Measurements from ENCODE around the gene SLC27A5. TPM values are rescaled to one million over a fixed set of nuclear protein-coding genes. Genes with fewer than 3 reads are reported as not detected.
"Not testable (repeated sequence)": the region's sequence is repeated elsewhere in the genome, so short reads cannot be mapped to it uniquely, and the experiment has no call there.

Gene SLC27A5
- total RNA-seq, 2 experiments from 2014 or later, result 21.7 to 26.6 TPM

DNA sequence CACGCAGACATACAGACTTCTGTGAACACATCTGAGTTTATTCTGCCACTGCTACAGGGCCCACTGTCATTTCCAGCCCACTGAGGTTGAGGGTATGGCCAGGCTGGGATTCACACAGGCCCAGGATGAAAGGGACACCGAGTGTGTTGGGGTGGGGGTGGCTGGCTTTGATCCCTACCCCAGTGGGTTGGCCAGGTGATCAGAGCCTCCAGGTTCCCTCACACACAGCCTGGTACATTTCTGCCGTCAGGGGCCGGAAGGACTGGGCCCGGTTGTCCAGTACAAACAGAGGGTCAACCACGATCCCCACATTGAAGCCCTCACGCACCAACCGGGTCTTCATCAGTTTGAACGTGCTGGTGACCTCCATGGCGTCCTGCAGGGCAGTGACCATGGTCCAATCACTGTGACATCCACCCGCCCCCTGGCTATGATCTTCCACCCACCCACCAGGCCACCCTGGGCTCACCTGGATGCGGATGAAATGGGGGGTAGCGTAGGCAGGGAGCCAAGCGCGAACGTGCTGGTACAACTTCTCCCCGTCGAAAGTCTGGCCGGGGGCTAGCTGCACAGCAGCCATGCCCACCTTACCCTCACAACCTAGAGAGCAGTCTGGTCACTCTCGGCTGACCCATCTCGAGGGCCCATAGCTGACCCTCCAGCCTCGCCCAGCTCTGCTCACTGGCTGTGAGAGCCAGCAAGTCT lies 13.3 kb downstream of the SLC27A5 start:
- CTCF ChIA-PET, result interaction anchor here (0.8 to 1.7 kb wide), 3 partner anchors 9 to 21 kb away, joined by 3 to 5 read pairs (median 4); partner anchors contain the start of gene ZBTB45
- Mint-ChIP-seq H3K4me3 (peak overlapping the region; percentile 87), H3K36me3 (ENCODE audit: low read depth) (peaks cover 4% of the 10 kb centered on the region), H3K27ac (peak overlapping the region; percentile 86), H3K4me1 (ENCODE audit: low read depth) (peaks cover 23% of the 10 kb centered on the region), H3K27me3 (no peaks in the 10 kb centered on the region), H3K9me3 (peaks cover 6% of the 10 kb centered on the region)
- DNase-seq (no peak), ATAC-seq (no peak)
- POLR2A ChIA-PET, result interaction anchor here (0.7 to 1.2 kb wide), 4 partner anchors 14 to 22 kb away, joined by 3 to 5 read pairs (median 4); partner anchors contain the start of gene ZNF446
- intact Hi-C loops (cut with micrococcal nuclease), result no loop called here
- TF ChIP-seq, protein P1, sequence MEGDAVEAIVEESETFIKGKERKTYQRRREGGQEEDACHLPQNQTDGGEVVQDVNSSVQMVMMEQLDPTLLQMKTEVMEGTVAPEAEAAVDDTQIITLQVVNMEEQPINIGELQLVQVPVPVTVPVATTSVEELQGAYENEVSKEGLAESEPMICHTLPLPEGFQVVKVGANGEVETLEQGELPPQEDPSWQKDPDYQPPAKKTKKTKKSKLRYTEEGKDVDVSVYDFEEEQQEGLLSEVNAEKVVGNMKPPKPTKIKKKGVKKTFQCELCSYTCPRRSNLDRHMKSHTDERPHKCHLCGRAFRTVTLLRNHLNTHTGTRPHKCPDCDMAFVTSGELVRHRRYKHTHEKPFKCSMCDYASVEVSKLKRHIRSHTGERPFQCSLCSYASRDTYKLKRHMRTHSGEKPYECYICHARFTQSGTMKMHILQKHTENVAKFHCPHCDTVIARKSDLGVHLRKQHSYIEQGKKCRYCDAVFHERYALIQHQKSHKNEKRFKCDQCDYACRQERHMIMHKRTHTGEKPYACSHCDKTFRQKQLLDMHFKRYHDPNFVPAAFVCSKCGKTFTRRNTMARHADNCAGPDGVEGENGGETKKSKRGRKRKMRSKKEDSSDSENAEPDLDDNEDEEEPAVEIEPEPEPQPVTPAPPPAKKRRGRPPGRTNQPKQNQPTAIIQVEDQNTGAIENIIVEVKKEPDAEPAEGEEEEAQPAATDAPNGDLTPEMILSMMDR (IDR thresholded peaks at IDR 0.05), result no peak

DNA sequence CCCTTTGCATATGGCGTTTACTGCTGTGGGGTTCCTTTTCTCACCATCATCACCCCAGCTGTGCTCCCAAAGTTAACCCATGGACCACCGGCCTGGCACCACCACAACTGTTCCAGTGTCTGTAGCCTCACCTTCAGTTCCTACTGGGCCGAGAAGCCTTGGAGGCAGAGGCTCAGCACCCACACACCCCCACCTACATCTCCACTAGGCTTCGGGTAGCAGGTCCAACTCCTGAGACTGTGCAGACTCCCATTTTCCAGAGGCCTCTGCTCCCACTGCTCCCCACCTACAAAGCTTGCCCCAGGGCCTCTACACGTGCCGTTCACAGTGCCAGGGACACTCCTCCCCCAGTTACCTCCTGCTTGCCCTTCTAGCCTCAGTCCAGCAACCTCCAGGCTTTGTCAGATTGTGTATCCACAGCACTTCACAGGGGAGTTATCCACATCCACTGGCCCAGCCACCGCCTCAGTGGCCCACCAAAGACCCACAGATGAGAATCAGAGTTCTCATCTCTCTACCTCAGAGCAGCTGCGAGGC lies 14.1 kb downstream of the SLC27A5 start:
- TF ChIP-seq, protein P1 (IDR thresholded peaks at IDR 0.05), result no peak
- ATAC-seq (no peak), DNase-seq (no peak)
- intact Hi-C loops (cut with micrococcal nuclease), result no loop called here
- ChIA-PET POLR2A (interaction anchor here (1.2 kb wide), 2 partner anchors 13 to 21 kb away, joined by 3 to 5 read pairs; partner anchors contain the start of gene ZNF446), CTCF (interaction anchor here (1.3 to 1.5 kb wide), 2 partner anchors 16 to 22 kb away, joined by 4 read pairs; partner anchors contain the start of gene ZBTB45)
- peak overlapping the region; percentile 87 for H3K4me3 Mint-ChIP-seq
- peaks cover 4% of the 10 kb centered on the region for H3K36me3 Mint-ChIP-seq (ENCODE audit: low read depth)
- peaks cover 6% of the 10 kb centered on the region for H3K9me3 Mint-ChIP-seq
- no peaks in the 10 kb centered on the region for H3K27me3 Mint-ChIP-seq
- peaks cover 23% of the 10 kb centered on the region for H3K4me1 Mint-ChIP-seq (ENCODE audit: low read depth)
- H3K27ac Mint-ChIP-seq, result no peak overlapping the region

DNA sequence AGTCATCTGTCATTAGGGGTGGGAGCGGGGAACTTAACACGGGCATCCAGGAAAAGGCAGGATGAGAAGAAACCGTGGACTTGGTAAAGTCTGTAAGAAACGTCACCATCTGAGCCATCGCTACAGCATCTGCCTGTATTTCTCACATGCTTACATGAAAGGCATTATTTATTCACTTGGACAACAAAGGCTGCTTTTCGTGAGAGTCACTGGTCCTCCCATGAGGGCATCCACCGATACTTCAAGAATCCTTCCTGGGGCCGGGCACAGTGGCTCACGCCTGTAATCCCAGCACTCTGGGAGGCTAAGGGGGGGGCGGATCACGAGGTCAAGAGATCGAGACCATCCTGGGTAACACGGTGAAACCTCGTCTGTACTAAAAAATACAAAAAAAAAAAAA lies 19.5 kb downstream of the SLC27A5 start:
- POLR2A ChIA-PET, result interaction anchor here (1.0 kb wide), 1 partner anchor 15 kb away, joined by 4 read pairs; no protein-coding TSS in a partner anchor
- CTCF ChIA-PET, result interaction anchor here (1.5 kb wide), 1 partner anchor 27 kb away, joined by 3 read pairs; the partner anchor contains the start of gene ZBTB45

DNA sequence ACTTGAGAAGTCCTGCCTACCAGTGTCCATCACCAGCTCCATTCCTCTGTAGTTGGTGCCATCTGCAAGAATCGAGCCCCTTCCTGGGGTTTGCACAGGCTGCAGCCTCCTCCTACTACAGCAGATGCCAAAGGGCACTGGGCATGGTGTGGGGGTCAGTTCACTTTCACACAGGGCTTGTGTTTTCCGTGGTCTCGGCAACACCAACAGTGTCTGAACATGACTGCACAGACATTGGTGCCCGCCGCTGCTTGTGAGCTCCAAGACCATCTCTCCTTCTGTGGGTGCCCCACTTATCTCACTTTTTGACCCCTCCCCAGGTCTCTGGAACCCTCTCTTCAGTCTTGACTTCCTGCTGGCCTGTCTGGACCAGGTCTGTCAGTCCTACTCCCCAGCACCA lies 20.4 kb downstream of the SLC27A5 start:
- CTCF ChIA-PET, result no interaction called here
- intact Hi-C loops (cut with micrococcal nuclease), result no loop called here
- peaks cover 6% of the 10 kb centered on the region for H3K36me3 Mint-ChIP-seq (ENCODE audit: low read depth)
- peaks cover 10% of the 10 kb centered on the region for H3K4me1 Mint-ChIP-seq (ENCODE audit: low read depth)
- TF ChIP-seq, protein P1 (IDR thresholded peaks at IDR 0.05), result no peak
- no peak for ATAC-seq
- no peak overlapping the region for H3K4me3 Mint-ChIP-seq
- H3K27ac Mint-ChIP-seq, result no peak overlapping the region
- H3K27me3 Mint-ChIP-seq, result no peaks in the 10 kb centered on the region
- no peak for DNase-seq
- no peaks in the 10 kb centered on the region for H3K9me3 Mint-ChIP-seq
- POLR2A ChIA-PET, result no interaction called here

More for the DNA sequence above, 19.5 kb downstream of the SLC27A5 start:
- ATAC-seq, result no peak
- peaks cover 6% of the 10 kb centered on the region for H3K36me3 Mint-ChIP-seq (ENCODE audit: low read depth)
- H3K27ac Mint-ChIP-seq, result no peak overlapping the region
- TF ChIP-seq, protein P1 (IDR thresholded peaks at IDR 0.05), result no peak
- H3K27me3 Mint-ChIP-seq, result no peaks in the 10 kb centered on the region
- no peak overlapping the region for H3K4me3 Mint-ChIP-seq
- H3K9me3 Mint-ChIP-seq, result no peaks in the 10 kb centered on the region
- DNase-seq, result no peak
- peaks cover 15% of the 10 kb centered on the region for H3K4me1 Mint-ChIP-seq (ENCODE audit: low read depth)
- intact Hi-C loops (cut with micrococcal nuclease), result no loop called here

DNA sequence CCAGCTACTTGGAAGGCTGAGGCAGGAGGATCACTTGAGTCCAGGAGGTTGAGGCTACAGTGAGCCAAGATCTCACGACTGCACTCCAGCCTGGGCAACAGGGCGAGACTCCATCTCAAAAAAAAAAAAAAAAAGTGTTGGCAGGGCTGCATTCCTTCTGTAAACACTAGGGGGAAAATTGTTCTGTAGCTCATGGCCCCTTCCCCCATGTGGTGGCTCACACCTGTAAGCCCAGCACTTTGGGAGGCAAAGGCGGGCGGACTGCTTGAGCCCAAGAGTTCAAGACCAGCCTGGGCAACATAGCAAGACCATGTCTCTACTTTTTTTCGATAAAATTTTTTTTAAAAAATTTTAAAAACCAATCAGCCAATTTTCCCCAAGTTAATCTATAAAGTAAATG lies 27.4 kb downstream of the SLC27A5 start:
- ATAC-seq; H3K36me3 Mint-ChIP-seq (ENCODE audit: low read depth); intact Hi-C loops (cut with micrococcal nuclease); CTCF ChIA-PET; H3K4me3 Mint-ChIP-seq; H3K27me3 Mint-ChIP-seq; H3K27ac Mint-ChIP-seq; H3K9me3 Mint-ChIP-seq; DNase-seq; H3K4me1 Mint-ChIP-seq (ENCODE audit: low read depth): not testable (repeated sequence)
- POLR2A ChIA-PET, result interaction anchor here (1.0 kb wide), 1 partner anchor 14 kb away, joined by 3 read pairs; no protein-coding TSS in a partner anchor

All from activated CD8-positive, alpha-beta T cell treated with anti-CD3 and anti-CD28 coated beads for 36 hours (primary cell).